NCI-H146 (cell line): ENCODE measurements around the gene RGS3.

Experiments
- DNase-seq: peaks from one replicate; lab custom pipeline; 2025; lab: John Stamatoyannopoulos, UW

Gene RGS3

DNA sequence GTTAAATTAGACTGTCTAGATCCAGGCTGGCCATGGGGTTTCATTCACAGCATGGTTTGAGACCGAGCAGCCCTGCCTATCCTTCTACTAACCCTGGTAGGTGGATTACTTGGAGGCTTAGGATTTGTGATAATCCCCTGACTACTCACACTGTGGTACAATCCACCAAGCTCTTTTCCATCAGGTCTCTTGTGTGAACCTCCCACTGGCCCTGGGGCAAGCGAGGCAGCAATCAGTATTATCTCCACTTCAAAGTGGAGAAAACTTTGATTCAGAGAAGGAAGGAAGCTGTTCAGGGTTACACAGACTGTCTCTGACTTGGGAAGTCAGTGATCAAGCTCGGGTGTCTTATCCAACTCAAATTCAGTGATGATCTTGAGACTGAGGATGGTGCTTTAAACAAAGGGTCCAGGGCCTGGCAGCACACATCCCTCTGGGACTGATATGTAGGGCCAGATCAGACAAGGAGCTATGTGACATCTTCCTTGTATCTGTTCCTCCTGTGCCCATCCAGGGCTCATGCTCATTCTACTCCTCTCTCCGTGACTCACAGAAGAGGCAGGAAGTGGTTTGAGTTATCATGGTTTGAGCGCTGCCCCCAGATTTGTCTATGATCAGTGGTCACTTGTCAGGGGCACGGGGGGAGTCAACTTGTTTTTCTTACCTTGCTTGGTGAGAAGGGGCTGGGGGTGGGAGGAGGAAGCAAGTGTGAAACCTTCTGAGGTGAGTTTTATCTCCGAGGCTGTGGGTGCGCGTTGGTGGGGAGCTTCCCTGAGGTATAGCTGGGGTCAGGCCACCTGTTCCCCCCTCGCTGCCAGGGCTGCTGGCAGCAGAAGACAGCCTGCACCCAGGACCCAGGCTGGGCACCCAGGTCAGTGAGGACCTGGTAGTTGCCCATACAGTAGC lies 48.6 kb downstream of the RGS3 start:
- no peak for DNase-seq

DNA sequence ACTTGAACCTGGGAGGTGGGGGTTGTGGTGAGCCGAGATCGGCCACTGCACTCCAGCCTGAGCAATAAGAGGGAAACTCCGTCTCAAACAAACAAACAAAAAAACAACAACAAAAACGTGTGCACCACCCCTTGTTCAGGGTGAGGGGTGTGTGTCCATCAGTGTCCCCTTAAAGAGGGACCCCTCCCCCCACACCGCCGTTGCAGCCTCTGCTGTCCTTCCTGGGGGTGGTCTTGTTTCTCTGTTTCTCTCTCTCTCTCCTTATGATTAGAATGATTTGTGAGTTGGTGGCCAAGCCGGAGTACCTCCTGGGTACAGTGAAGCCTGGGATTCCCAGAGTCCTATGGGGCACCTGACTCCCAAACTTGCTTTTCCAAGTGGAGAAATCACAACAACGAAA lies 49.6 kb downstream of the RGS3 start:
- no peak for DNase-seq

DNA sequence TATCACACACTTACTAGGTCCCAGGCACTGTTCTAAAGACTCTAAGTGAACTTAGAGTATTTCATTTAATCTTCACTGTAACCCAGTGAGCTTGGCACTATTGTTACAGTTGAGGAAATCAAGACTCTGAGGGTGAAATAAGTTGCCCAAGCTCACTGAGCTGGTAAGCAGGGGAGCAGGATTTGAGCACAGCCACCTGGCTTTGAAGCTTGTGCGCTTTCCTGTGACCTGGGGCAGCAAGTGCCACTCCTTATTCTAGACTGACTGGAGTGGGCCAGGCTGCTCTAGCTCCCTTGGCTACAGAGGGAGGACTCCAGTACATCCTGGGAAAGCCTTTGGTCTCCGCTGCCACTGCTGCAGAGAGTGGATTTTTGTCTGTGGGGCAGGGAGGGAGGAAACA lies 50.0 kb downstream of the RGS3 start:
- DNase-seq: no peak

DNA sequence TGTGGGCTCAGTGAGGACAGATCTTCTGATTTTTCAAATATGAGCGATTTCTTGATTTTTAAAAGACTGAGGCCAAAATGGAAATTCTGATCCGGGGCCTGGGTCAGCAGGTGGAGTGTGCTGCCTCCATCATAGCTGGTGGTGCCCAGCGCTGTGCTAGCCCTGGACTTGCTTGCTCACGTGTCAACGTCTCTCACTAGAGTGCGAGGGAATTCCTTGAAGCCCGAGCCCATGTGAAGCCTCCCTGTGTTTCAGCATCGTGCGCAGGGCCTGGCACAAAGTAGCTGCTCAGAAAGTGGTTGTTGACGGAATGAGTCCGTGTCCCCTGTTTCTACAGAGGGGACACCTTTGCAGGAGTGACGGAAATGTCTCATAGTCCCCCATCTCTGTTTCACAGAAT lies 50.5 kb downstream of the RGS3 start:
- no peak for DNase-seq

DNA sequence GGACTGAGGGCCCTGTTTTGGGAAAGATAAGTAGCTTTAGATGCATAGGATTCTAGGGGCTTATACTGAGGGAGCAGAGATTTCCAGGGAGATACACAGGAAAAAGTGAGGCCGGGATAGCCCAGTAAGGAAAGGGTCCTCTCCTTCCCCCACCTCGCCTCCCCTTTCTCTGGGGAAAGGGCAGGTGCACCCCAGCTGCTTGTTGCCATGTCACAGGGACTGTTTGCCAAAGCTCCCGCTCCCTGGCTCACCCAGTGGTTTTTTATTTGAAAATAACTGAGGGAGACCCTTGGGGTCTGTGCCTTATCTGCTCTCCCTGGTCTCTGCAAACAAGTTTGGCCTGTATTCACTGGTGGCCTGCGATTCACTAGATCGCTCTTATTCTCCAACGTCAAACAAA lies 51.2 kb downstream of the RGS3 start:
- peak; percentile 31 for DNase-seq

DNA sequence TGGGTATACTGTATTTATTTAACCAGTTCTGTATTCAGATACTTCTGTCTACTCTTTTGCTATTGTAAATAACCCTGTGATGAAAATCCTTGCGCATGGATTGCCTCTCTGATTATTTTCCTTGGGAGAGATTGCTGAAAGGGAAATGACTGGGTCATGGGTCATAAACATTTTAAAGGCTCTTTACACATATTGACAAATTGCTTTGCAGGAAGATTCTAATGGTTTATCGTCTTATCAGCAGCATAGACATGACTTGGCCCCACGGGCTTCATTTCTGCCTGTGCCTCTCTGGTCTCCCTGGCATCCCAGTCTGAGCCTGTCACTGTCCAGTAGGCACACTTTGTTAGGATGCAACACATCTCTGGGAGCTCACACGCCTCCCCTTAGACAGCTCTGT lies 52.3 kb downstream of the RGS3 start:
- no peak for DNase-seq

DNA sequence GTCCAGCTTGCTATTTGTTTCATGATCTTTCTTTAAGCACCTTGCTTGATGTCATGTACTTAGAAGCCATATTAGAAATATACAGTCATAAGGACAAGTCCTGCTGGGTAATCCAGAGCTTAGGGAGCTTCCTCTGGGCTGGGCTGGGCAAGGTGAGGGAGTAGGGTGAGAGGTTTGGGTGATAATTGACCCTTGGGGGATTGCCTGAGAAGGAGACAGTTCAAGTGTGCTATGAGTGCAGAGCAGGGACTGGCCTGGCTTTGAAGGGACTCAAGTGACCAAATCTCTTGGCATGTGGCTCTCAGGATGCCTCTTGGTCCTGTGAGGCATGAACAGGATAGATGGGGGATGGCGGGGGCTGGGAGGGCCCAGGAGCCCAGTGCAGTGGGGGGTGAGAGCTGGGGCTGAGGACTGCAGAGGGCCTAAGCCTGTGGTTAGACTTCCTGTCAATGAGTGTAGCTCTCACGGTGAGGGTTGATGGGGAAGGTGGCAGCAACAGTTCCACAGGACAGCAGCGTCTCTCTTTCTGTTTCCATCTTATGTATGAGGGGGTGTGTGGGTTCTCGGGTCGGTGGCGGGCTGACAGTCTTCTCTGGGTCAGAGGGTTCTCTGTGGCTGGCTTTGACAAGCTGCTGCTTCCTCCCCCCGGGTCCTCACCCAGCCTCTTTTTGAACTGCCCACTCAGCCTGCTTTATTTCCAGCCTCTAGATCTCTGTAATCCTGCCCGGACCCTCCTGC lies 53.5 kb downstream of the RGS3 start:
- DNase-seq: no peak

DNA sequence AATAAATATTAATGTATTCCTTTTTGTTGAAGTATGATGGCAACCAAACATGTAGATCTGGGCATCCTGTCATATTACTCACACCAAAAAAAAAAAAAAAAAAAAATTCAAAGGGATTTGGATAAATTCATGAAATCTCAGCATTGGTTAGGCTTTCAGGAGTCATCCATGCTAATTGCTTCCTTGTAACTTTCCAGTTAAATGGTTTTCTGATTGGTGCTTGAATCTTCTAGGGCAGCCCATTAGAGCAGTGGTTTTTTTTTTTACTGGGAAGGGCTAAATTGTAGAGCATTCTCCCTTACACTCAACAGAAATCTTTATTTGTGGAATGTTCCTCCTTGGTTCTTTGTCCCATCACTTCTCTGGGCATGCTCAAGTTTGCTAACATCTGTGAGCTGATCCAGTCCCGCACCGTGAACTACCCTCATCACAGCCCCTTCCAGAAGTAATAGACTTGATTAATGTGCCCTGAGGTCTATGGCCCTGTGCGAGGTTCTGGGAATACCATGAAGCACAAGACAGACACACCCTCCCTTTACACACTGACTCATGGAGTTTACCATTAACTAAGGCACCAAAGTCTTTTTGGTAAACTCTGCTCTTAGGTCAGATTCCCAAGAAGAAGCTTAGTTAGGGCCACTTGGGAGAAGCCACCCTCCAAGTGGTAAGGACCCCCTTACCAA lies 56.0 kb downstream of the RGS3 start:
- DNase-seq: no peak

DNA sequence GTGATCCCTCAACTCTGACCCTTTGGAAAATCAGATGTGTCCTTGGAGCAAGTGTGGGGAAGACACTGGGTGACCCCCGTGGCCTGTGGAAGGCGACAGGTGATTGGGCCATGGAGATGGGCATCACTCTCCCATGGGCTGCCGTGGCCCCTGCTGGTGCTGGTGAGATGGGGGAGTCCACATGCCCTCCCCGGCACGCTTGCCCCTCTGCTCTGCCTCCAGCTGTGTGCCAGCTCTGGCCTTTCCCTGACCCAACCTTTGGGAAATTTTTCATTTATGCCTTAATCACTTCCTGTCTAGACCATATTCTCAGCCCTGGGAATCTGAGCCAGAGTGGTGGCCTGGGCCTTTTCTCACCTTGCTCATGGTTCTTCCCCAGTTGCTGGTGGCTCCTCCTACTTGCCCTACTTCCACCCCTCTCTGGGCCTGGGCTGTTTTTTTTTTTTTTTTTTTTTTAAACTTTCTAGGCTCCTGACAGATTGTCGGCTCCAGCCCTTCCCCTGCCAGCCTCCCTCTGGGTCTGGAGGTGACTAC lies 56.6 kb downstream of the RGS3 start:
- no peak for DNase-seq

DNA sequence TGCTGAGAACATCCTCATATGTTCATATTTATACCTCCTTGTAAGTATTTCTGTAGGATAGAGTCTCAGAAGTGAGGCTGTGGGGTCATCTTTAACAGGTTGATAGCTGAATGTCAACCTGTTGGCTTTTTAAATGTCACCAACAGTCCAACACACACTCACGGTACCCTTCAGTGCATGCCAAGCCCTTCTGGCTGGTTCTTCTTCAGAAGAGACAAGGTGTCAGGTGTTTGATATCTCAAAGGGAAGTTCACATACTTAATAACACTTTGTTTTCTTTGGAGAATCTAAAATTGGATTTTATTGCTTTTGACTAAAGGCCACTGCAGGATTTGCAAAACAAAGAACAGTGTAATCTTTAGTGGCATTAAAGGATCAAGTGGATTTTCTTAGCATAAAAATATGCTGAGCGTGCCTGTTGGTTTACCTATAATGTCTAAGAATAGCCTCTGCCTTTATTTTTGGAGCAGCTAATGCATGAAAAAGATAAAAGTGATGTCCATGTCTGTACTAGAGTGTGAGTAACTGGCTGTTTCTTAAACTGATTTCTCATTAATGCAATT lies 58.2 kb downstream of the RGS3 start:
- no peak for DNase-seq

DNA sequence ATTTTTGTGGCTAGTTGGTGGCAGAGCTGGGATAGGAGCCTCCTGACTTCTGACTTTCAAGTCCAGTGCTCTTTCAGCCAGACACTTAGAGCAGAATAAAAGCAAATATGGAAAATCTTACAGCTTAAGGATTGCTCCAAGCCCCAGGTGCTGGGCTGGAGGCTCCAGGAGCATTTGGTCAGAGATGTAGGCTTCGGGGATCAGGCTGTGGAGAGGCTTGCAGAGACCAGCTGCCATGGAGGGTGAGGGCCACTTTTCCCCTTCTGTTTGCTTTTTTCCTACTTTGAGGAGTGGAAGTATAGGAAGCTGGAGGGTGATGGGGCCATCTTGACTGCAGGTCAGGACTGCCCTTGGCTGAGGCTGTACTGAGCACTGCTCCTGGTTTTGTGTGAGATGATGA lies 58.9 kb downstream of the RGS3 start:
- no peak for DNase-seq

DNA sequence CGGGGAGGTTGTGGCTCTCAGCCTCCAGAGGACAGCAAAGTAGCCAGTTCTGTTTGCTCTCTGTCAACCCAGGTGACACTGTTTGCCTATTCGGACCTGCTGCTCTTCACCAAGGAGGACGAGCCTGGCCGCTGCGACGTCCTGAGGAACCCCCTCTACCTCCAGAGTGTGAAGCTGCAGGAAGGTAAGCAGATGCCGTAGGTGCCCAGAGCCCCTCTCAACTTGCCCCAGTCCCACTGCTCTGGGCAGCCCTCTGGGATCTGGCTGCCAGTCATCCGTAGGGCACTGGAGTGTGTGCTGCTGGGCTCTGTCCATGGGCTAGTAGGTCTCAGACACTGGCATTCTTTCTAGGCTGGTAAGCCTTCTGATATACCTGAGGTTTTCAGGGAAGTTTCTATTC lies 59.3 kb downstream of the RGS3 start:
- no peak for DNase-seq

DNA sequence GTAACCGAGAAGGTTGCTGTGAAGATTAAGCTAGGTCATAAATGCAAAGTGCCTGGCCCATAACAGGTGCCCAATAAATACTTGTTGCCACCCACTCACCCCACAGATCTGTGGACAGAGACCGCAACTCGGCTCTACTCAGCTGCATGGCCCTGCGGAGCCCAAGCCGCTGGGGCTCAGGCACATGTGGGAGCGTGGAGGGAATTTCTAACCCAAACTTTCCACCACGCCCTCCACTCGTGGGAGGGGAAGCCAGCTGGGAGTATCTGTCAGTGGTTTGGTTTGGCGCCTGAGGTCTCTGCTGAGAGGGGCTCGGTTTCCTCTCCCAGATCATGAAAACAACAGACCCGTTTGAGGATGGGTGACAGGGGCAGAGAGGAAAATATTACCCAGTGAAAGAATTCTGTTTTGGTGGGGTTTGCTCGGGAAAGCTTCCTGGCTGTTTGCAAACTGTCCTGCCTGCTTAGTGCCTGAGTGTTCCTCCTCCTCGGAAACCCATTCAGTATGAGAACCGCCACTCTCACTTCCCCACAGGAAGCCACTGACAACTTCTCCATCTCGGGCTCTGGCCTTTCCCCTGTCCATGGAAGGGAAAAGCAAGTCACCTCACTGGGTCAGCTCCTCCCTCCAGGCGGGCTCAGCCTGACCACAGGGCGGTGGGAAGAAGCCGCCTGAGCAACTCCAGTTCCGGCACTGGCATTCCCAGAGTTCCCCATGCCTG lies 60.1 kb downstream of the RGS3 start:
- DNase-seq: no peak

DNA sequence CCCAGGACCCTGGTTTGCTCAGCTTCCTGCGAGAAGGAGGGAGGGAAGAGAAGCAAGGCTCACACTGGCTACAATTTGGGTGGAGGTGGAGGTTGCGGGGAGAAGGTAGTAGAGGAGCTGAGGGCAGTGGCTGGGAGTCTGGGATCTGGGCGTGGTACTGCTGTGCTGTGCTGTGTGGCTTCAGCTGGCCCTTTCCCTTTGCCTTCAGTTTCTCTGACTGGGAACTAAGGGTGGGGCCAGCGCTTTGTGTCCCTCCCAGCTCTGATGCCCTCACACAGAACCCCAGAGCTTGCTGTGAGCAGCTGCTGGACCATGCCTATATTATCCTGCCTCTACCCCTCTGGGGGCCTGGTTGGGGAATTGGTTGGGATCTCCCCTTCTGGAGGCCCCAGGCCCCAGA lies 60.9 kb downstream of the RGS3 start:
- DNase-seq: no peak

DNA sequence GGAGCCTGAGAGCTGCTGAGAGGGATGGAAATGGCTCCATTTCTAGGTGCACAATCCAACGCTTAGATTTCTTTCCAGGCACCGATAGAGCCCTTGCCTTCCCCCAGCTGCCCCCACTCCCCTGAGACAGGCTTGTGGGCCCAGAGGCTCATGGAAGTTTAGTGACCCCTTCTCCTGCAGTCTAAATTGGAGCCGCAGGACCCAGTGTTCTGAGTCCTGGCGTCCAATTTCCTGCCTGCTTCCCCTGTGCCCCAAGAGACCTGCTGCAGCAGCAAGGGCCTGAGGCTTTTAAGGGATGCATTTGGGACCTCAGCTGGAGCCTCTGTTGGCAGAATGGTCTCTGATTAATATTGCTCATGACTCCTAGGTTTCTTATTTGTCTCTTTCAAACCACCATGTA lies 61.7 kb downstream of the RGS3 start:
- DNase-seq: no peak

DNA sequence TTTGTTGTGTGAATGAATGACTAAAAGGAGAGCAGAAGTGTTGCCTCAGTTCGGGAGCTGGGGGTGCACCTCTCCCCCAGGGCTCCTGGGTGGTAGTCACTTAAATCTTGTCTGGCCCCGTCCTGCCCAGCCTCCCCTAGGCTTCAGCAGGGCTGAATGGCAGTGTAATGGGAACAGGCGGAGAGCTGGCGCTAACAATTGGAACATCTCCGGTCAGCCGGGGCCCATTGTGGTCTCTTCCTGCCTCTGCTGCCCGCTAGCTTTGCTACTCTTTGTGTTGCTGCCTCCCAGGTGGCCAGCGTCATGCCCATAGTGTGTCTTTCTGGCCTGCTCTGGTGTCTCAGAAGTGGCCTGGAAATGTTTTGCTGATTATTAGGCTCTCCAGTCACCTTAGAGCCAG lies 62.3 kb downstream of the RGS3 start:
- no peak for DNase-seq

DNA sequence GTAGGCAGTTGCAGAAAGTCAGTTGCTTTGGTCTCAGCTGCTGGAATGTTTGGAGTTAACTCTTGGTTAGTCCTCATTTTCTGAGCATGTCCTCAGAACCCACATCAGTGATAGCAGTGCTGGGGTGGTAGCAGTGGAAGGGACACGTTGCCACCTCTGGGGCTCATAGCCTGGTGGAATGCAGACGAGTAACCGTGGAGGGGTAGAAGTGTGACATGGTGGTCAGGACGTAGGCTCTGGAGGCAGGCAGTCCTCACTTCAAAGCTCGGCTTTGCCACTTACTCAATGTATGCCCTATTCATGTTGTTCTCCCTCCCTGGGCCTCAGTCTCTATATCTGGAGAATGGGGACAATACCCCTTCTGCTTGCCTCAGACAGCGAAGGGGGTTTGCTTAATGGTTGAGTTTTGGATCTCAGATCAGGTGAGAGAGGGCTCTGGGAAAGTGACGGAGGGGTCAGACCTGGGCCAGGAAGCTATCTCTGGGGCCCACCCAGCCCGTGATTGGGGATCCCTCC lies 62.8 kb downstream of the RGS3 start:
- DNase-seq: no peak

DNA sequence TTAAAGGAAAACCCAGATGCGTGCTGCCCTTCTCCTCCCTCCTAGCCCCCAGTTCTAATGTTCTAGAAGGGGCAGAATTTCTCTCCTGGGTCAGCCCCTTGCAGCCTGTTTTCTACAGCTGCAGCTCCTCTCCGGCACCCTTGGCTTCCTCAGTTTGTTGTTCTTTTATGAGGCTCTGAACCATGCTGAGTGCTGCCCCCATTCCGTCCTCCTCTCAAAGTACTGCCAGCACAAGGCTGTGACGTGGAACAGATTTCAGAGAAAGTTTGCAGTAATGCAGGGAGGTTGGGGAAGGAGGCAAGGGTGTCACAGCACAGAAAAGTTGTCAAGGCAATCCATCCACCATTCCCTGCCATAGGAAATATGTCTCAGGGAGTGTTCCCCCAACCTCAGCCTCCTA lies 63.3 kb downstream of the RGS3 start:
- no peak for DNase-seq

DNA sequence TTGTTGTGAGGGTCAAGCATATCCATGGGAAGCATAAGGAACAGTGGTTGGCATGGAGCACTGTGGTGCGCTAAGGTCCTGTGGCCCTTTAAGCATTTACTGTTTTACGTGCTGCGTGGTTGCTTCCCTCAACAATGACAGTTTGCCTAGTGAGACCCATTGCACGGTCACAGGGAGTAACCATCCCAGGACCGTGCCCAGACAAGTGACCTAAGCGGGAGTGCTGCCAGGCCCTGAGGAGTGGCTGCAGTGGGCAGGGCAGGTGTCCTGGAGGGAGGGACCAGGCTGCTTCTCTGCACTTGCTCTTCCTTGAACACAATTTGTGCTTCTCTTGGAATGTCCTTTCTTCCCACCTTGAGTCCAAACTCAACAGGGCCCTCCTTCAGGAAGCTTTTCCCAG lies 64.6 kb downstream of the RGS3 start:
- no peak for DNase-seq

DNA sequence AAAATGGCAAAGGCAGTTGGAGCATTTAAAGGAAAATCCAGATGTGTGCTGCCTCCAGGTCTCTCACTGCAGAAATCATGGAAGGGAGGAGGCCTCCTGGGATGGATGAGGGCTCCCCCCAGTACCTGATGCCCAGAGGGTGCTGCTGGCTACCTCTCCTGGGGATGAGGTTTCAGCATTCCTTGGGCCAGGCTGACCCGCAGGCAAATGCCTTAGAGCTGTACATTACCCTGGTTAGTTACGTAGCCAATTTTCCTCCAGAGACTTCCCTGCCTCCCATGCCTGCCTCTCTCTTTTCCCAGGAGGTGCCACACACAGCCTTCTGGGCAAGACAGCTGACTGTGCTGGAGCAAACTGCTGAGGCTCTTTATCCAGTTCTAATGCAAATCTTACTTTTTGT lies 65.3 kb downstream of the RGS3 start:
- DNase-seq: no peak

DNA sequence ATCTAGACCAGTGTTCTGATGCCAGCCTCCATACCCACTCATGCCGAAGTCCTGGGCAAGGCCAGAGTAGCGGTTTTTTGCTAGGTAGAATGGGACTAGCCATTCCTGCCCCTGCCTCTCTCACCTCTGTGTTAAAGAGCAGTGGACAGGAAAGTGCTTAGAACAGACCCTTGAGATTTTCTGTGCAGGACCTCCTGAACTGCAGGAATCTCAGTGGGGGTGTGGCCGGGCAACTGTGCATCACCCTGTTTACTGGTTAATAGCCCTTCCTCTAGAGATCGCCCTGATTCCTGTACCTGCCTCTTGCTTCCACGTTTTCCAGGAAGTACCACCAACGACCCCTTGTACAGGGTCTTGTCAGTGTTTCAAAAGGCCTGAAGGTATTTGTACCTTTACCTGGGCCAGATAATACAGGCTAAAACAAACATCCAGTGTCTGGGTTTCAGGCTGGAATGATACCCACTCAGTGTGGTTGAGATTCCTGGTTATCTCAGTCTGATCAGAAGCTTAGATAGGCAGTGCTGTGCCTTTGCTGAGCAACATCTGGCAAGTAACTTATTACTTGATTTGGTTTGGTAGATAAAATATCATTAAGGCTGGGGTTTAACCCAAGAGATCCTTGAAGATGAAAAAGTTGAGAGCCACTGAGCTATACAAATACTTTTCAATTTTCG lies 65.9 kb downstream of the RGS3 start:
- DNase-seq: no peak
